Activated gamma-delta T cell (primary cell): ENCODE results near the gene MGMT.

ENCODE experiments used
- DNase-seq: peaks from one replicate; lab custom pipeline; 2025; lab: John Stamatoyannopoulos, UW

MGMT gene

GRCh38 chr10:129520440-129521080 is 53.5 kb downstream of the MGMT start:
- no peak for DNase-seq

DNA sequence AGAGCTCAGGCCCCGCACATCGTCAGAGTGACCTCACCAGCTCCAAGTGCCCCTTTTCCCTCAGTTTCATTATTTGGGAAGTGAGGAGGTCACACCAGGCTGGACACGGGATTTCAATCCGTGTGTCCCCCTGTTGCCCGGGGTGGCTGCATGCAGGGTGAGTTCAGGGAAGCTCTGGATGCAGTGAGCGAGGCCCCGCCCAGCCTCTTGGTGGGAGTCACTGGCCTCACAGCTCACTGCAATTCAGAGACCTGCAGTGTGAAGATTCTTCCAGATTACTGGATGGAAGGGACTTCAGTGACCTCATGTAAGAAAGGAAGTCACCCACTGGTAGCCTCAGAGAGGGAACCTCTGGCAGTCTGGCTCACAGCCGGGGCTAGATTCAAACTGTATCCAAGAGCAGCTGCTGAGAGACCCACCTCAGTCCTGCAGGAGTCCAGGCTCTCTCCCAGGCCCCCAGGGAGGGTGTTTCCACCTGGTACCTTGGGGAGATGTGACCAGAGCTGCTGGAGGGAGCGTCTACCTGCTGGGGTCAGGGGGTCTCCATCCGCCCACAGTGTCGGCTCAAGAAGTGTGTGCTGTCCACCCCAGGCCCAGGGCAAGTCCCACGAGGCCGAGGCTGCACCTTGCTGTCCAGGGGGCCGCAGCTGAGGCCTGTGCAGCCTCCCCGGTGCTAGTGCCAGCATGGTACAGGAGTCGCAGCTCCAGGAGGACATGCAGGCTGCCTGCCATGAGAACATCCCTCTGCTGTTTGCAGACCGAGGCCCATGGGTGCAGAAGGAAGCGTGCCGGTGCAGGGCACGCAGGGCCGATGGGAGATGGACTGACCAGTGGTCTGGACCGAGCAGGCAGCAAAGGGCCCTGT is 54.4 kb downstream of the MGMT start:
- no peak for DNase-seq

DNA sequence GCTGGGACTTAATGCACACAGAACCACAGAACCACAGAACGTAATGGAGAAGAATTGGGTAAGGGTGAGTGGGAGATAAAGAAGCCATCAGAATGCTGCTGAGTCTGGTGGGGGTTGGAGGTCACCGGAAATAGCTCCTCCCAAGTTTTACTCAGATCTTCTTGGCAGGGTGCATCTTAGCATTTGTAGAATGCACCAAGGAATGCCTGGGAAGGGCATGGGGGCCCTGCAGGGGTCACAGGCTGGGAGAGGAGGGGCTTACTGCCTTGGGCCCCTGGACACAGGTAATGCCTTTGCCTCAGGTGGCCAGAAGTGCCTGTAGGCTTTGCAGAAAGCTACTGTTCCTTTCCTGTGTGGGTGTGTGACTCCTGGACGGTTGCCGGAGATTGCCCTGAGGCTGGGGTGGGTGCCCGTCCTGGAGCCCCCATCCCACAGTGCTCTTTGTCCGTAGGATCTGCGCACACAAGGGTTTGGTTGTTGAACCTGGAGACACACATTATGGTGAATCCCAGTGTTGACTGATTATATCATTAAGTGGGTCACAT is 55.1 kb downstream of the MGMT start:
- DNase-seq, result no peak

DNA sequence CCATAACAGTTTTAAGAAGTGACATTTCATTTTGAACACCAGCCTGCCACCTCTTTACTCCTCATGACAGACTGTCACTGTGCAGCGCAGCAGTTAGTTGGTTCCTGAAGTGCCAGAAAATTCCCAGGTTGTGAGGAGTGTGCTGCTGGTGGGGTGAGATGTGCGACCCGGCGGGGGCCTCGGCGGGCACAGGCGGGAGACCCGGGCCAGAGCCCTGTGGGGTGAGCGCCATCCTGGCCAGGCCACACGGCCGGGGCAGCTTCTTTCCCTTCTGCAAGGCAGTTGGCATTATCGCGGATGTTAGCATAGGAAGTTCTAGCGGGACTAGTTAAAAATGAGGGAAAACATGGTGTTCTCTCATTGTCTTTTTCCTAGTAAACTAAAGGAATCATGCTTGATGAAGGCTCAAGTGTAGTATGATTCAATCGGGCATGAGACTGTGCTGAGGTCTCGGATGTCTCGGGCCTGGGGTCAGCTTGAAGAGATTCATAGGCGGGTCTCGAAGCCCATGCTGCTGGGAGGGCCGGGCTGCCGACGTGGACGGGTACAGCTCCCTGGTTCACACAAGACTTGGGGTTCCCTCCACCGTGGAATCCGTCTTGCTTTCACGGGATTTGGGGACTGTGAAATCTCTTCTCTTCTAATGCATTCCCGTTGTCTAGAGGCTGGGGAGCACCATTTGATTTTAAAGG is 56.1 kb downstream of the MGMT start:
- DNase-seq, result no peak

- no peak for DNase-seq
These were observed 56.8 kb downstream of the MGMT start for GRCh38 chr10:129523723-129524316.

GRCh38 chr10:129524936-129525335 is 57.9 kb downstream of the MGMT start:
- no peak for DNase-seq

DNA sequence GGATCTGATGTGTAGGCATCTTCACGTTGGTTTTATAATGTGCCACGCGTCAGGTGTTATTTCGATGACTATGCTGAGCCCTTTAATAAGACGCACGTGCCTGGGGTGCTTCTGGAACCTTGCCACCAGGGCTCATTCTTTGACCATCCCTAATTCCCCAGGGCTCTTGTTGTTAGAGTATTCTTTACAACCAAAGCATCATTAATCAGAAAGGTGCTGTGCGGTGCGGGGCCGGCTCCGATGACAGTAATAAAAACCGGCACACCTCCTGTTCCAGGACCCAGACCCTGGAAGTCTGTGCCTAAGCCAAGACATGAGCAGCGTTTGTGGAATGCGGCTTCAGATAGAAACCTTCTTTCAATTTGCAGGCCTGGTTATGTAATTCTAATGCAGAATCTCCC is 58.4 kb downstream of the MGMT start:
- no peak for DNase-seq

- DNase-seq, result no peak
These were observed 59.9 kb downstream of the MGMT start for GRCh38 chr10:129526943-129527342.

DNA sequence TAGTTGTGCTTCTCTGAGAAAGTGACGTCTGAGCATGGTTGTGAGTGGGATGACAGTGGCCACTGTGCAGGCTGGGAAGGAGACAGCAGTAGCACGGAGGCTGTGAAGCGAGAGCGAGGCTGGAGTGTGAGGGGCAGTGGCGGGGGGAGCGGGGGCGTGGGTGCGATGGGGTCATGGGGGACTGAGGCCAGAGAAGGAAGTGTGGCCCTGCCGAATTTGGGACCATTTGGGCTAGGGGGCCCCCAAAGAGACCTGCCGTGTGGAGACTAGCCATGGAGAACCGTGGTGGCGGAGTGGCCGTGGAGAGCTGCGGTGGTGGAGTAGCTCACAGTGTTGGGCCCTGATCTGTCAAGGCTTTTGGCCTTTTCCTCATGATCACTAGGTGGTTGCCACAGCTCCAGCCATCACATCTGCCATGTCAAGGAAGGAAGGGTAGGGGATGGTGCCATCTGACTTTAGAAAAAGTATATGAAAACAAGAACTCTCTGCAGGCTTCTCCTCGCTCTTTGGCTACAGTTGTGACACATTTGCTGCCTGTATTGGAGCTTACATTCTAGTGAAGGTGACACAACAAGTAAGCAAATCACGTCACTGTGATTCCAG is 61.4 kb downstream of the MGMT start:
- DNase-seq, result no peak

DNA sequence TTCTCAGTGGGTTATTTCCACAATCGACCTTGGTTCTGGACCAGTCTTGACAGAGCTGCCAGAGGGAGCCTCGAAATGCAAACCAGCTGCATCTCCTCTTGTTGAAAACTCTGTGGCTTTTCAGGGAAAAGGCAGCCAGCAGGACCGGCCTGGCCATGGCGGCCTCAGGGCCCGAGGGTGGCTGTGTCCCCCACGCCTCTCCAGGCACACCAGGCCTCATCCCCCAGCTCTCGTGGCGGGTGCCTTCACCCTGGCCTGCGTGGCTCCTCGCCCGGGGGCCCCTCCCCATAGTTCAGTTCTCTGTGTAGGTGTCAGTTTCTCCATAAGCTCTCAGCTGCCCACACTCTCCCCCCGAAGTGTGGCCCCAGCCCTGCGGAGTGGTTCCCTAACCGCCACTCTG is 63.5 kb downstream of the MGMT start:
- DNase-seq, result no peak

DNA sequence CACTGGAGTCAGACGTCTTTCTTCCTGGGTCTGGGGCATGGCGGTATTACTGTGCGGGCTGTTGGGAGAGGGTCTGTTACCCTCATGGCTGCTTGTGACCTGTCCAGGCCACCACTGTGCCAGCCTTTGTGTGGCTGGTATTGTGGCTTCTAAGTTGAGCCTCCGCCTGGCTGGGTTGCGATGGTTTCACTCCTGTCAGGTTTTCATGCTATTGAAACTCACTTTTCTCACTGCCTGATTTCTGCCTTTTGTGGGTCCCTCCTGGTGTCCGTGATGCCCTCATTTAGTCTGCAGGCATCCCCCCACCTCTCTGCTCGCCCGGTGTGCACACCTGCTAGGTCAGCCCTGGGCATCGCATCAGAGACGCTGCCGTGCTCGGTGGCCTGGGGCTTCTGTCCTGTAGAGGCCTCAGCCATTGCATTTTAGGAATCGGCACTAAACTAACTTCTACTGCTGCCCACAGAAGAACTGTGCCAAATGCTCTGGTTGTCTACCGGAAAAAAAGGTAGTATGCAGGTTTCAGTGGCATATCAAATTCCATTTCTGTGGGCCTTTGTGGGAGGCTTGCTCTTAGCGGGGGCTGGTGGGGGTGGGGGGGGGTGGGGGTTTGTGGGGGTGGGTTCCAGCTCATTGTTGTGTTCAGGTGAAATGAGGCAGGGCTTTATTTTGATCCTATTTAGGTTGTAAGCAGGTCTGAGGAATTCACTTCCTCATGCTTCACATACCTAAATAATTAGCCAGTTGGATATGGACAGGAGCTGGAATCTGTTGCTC is 64.3 kb downstream of the MGMT start:
- no peak for DNase-seq

GRCh38 chr10:129531969-129532660 is 65.1 kb downstream of the MGMT start:
- DNase-seq, result no peak

GRCh38 chr10:129532838-129533237 is 65.8 kb downstream of the MGMT start:
- no peak for DNase-seq

DNA sequence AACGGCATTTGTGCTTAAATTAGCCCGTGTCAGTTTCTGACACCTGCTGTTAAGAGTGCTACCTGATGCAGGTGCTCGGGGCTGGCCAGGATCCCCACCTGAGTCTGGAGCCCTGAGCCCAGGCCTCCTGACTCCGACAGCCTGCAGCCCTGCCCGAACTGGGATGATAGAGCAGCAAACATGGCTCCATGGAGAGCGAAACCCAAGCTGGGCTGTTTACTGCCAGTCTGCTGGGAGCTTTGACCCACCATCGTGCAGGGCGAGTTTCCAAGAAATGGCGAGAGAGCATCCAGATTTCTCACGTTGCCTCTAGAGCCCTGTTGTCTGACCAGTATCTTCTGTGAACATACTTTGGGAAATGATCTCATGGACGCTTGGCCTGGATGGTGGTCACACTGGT is 66.2 kb downstream of the MGMT start:
- DNase-seq, result no peak

DNA sequence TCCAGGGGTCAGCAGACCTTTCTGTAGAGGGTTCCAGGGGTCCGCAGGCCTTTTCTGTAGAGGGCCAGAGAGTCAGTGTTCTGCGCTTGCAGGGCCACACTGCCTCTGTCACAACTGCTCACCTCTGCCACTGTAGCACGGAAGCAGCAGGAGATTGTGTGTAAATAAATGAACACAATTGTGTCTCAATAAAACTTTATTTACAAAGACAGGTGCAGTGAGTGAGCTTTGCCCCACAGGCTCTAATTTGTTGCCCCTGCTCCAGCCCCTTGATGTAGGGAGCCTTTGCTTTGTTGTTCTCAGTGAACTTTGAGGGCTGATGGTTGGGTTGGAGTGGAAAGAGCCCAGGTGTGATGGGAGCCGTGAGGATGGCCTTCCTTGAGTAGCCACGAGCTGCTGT is 67.8 kb downstream of the MGMT start:
- DNase-seq, result no peak

GRCh38 chr10:129536336-129536735 is 69.3 kb downstream of the MGMT start:
- no peak for DNase-seq

DNA sequence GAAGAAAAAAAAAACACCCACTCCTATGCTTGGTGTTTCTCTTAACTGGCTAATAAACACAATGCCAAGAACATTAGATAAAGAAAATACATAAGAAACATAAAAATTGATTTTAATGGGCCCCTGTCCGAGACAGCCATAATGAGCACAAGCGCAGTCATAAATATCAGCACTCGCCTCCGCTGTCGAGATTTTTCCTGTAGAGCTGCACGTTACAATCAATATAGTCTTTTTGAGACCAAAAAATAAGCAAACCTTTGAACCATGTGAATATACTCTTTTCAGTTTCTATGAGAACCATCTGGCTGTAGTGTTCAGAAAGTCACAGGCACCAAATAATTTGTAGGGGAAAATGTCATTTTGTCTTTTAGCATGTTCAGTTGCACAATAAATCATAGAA is 70.1 kb downstream of the MGMT start:
- no peak for DNase-seq

- no peak for DNase-seq
These were observed 71.2 kb downstream of the MGMT start for GRCh38 chr10:129538236-129538635.

- DNase-seq, result no peak
These were observed 74.2 kb downstream of the MGMT start for GRCh38 chr10:129541200-129541599.

DNA sequence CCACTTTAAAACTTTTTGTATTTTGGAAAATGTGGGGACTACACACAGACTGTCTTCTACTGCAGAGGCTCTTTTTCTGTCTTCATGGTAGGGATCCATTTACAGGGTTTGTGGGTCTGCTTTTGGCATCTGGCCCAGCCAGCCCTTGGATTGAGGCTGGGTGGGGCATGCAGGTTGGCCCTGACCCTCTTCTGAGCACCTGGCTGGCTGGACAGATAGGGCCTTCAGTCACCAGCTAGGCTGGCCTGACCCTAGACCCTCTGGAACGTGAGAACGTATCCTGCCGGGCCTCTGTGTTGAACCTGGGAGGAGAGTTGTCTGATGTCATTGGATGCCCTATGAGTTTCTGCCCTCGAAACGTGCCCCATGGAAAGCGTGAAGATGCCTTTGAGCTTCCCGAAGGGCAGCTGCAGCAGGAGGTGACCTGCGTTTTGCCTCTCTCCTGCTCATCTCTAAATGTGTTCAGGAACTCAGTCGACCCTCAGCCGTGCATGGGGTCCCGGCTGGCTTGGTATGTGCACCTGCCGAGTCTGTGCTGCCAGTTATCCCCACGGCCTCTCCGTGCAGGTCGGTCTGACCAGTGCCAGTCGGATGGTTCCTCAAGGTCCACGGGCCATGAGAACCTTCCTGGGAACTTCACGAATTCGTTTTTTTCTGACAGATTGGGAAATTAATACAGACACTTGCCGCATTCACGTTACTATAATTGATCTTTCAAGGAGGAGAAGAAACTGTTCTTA is 74.9 kb downstream of the MGMT start:
- DNase-seq, result no peak
